Skeletal muscle cell (primary cell): ENCODE measurements around the gene FOXG1.

Experiments
- DNase-seq: peaks from one replicate; pipeline ENCODE4 v3.0.0-alpha.2; 2010; ENCODE audit warnings: low read depth
- H3K4me3 ChIP-seq: 2 replicates; pipeline ENCODE4 v1.5.1; 2011; ENCODE audit warnings: low read depth, mild to moderate bottlenecking, control low read depth, low read length, moderate library complexity

The FOXG1 gene

DNA sequence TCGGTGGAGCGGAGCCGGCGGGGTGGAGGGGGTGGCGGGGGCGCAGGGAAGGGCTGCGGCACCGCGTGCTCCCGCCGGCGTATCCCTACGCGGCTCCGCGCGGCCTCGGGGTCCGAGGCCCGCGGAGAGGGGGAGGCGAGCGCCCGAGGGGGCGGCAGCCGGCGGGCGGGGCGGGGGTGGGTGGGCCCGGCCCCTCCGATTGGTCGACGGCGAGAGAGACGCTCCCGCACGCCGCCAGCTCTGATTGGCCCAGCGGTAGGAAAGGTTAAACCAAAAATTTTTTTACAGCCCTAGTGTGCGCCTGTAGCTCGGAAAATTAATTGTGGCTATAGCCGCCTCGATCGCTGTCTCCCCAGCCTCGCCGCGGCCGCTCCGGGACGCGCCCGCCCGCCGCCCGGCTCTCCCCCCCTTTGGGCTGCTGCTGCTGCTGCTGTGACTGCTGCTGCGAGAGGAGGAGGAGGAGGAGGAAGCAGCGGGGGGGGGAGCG lies at the start of gene FOXG1:
Gene FOXG1 (plus strand): TSS at position 319 of the 487 bp plus-strand sequence. CDS start 493 bp downstream, outside the sequence.
- peak within 1 kb of the TSS; percentile 52 for H3K4me3 ChIP-seq
- peak; percentile 68 for DNase-seq

DNA sequence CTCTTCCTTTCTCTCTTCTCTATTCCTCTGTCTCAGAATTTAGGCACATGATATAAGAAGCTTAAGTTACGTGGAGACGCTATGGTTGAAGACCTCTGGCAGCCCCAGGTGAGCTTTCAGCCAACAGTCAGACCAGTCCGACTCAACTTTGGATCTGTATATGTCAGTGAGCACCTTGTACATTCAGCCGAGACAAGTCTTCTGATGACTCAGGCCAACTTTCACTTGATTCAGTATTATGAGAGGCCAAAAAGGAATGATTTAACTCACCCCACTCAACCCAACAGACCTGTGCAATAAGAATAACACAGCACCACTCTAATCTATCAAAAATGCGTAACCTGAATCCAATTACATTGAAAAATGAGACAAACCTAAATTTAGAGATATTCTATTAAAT lies 47.5 kb upstream of the FOXG1 start:
- H3K4me3 ChIP-seq: no peak overlapping the region
- DNase-seq: no peak

DNA sequence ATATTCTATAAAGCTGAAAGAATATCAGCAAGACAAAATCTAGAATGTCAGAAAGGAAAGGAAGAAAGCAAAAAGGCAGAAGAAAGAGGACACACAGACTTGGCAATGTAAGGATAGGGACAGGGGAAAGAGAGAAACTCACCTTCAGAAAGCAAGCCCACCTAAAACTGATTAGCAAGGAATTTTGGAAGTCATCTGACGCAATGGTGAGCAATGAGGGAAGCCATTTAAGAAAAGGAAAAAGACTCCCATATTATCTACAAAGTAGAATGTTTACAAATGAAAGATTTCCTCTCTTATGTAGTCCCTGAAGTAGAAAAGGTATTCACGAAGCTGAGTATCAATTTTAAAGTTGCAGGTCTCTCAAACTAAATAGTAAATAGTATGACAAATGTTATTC lies 35.2 kb upstream of the FOXG1 start:
- DNase-seq: no peak
- H3K4me3 ChIP-seq: no peak overlapping the region

DNA sequence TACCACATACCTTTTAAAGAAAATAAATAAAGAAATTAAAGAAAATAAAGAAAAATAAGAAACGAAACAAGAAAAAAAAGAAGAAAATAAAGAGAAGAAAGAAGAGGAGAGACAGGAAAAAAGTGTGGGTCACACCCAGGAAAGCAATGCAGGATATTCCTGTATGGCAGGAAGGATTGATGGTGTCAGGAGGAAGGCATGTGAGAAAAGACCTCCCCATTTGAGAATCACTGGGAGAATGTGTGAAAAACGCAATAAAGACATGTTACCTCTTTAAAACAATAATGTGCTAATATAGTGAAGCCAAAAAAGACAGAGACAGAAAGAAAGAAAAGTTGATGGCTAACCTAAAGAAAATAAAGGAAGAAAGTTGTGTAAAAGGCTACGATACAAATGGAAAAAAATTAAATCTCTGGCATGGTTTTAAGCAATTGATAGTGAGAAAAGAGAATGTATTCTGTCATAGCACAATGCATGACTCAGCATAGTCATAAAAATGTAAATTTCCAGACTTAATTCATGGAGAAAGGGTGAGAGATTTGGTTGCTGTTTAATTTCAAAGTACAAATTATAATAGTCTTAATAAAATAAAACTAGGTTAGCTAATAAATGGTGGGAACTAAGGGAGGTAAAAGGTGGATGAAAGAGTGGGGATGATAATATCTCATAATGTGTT lies 24.3 kb upstream of the FOXG1 start:
- H3K4me3 ChIP-seq: no peak overlapping the region
- no peak for DNase-seq

DNA sequence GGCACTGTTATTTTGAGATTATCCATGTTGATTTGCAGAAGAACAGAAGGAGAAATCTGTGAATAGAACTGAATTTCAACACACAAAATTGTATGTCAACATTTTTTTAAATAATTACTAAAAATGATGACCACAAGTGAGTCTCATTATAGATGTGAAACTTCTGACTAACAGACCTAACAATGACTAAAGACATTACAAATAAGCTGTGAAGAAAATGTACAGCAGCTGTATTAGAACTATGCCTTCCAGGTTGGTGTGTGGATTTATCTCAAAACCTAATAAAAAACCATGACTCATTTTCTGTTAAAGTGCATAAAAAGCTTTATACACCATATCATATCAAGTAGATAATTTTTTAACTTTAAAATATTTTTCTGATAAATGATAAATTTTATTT lies 22.5 kb upstream of the FOXG1 start:
- DNase-seq: no peak
- H3K4me3 ChIP-seq: no peak overlapping the region

DNA sequence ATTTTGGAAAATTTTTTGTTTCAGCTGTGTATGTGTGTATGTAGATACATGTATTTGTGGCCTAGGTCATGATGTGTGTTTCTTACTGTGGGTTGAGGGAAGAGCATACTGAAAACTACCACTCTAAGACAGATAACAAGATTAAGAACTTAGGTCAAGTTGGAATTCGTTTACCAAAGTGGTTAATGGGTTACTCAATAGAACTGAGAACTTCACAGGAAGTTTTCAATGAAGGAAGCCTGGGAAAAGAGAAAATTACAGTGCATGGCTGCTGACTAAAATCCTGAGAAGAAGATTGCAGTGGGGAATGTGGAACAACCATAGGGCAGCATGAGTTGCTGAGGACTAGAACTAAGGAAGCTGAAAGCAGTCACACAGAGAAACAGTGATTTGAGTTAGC lies 21.4 kb upstream of the FOXG1 start:
- no peak for DNase-seq
- no peak overlapping the region for H3K4me3 ChIP-seq

DNA sequence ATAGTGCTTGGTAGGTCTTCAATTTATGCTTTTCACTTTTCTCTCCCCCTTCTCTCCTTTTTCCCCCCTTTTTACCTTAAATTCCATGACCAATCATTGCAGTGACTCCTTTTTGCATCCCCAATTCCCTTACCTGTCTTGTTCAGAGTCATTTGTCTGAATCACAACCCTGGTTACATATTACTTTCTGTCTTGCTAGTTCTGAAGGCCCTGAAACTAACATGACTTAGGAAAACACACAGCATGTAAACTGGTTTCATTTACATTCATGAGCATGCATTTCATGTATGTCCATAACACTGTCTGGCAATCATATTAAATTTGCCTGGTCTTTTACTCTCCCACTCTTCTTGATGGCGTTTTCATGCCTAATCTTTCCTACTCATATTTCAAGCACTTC lies 20.3 kb upstream of the FOXG1 start:
- DNase-seq: no peak
- H3K4me3 ChIP-seq: no peak overlapping the region

DNA sequence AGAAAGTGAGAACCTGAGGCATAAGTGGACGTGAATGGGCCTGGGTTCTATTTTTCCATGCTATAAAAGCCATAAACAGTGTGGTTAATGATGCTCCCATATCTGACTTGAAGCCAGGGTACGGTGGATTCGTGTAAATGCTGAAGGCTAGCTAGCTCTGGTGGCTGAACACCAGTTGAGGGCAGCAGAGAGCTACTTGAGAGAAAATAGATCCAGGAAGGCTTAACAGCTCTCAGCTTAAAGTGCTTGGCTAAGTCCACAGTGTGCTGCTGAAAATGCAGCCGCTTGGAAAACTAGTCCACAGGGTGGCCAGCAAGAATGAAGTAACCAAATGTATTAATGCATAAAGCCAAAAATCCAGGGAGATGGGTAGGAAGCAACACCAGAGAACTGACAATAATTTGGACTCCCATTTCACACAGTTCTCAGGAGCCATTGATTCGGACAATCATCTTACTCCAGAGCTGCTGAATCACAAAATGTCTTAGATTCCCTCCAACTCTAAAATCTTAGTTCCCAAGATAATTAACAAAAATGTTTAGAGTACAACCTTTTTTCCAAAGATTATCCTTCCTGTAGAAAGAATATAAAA lies 15.0 kb upstream of the FOXG1 start:
- DNase-seq: no peak
- no peak overlapping the region for H3K4me3 ChIP-seq

DNA sequence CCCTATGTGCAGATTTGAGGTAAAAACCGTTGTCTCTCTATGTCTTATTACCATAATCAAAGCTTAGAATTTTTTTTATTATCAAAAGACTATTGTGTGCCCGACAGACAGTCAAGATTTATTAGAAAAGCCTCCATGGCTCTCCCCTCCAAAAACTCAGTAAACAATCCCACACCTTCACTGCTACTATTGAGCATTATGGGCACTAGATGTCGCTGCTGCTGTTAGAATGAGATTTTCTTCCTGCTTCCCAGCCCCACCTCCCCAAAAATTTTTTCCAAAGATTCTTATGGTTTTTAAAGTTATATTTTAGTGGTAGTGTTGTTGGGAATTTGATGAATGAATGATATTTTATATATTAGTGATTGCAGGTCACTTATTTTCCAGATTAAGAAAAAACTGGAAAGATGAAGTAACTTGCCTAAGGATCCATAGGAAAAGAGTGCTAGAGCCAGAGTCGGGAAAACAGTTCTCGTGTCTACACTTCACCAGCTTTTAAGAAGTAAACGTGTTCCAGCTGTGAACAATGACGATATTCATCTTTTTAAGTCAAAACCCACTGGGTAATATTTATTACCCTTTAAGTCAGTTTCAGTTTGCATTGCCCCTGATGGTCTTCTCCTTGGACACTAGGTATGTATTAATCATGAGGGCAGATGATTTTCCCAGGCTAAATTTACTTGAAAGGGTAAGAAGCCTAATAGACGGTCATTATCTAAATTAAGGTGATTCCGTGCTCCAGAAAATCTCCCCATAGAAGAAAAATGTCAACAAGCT lies 12.2 kb upstream of the FOXG1 start:
- H3K4me3 ChIP-seq: no peak overlapping the region
- DNase-seq: no peak

DNA sequence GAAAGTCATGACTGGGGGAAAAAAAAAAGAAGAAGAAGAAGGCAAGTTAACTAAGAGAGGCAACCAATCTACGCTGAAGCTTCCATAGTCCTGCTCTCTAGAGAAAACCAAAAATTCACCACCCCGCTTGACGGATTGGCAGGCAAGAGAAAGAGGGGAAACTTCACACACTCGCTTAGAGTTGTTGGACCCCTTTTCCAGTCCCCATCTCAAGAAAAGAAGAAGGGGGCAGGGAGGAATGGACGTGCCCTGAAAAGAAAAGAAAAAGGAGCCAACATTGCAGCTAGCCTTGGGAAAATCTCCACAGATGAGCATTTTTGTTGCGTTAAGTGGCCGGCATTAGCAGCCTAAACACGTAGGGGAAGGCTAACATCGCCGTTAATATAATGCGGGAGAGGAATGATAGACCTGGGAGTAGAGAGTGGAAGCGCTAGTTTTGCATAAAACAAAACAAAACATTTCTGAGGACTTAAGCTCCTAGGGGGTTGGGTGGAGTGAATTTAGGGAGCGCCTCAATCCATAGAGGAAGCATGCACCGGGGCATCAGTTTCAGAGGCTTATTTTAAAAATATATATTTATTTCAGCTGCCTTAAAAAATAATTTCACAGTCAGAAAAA lies 11.3 kb upstream of the FOXG1 start:
- peak overlapping the region; percentile 17 for H3K4me3 ChIP-seq
- no peak for DNase-seq

DNA sequence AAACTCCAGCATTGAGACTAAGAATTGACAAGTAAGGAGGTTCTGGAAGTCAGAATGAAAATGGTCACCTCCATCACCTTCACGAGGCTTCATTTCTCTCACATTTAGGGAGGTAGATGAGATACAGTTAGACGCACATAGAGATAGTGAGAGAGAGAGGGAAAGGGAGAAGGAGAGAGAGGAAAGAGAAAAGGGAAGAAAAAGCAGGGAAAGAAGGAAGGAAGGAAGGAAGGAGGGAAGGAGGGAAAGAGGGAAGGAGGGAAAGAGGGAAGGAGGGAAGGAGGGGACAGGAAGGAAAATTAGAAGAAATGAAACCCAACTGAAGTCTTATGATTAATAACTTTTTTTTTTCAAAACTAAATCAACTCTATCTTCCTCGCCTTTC lies 10.7 kb upstream of the FOXG1 start:
- no peak overlapping the region for H3K4me3 ChIP-seq
- no peak for DNase-seq

DNA sequence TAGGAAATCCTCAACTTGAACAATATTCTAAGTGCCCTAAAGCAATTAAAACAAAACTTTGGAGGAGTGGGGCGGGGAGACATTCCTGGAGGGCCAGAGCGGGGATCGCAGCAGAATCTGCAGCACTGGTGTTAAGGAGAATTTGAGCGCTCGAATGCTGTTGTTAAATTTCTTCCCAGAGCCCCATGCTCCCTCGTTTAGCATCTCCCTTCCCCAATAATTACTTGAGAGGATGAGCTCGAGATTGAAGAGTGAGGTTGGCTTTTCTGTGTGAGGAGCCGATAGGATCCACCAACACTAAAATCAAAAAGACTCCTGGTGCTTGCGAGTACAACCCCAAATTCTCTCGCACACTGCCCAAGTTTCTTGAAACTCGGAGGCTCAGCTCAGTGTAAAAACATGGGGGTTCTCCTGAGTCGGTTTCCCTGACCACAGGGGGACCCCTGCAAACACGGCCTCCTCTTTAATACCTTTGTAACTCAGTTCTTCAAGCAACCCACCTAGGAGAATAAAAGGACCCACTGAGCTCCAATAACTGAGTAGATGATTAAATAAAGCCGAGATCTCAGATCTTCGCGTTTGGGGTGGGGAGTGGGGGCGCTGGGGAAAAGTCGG lies 10.2 kb upstream of the FOXG1 start:
- DNase-seq: no peak
- H3K4me3 ChIP-seq: no peak overlapping the region

DNA sequence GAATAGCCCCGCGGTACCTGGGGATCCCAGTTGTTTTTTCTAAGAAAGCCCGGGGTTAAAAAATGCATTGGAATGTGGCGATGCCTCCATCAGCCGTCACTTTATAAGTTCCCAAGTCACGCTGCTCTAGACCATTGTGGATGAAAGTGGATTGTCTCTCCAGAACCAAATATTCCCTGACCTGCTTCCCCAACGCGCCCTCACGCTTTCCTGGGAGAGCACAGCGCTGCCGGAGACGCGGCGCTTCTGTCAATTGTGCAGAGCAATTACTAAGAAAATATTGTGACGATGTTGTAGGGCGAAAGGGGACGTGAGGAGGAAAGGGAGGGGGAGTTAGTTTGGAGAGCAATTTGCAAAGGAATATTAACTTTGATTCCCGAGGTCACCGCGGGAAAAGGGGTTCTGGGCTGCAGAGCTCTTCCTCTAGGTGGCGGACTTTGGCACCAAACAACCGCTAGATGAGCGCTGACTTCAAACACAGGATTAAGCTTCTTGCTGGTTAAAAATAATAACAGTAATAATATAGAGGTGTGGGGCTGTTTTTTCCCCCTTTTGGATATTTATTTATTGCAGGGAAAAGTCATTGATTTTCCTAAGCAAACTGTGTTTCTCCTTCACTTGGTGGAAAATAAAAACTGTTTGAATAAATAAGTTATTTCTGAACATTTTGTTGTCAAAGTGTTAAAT lies 9.6 kb upstream of the FOXG1 start:
- H3K4me3 ChIP-seq: peak overlapping the region; percentile 32
- no peak for DNase-seq

DNA sequence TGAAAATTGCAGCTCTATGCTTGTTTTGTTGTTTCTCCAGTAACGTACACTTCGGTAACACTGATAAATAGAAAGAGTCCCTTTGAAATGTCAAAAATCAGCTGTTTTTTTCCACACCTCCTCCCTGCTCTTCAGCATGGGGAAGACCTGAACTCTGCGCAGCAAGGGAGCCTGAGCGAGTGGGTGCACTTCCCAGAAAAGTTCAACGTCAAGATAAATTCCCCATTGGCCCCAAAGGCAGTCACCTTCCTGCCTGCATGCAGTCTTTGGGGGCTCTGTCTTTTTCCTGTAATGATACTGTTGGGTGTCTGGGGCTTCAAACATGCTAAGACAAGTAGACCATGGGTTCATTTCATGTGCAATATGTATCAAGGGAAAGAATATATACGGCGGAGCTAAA lies 8.8 kb upstream of the FOXG1 start:
- no peak for DNase-seq
- no peak overlapping the region for H3K4me3 ChIP-seq

DNA sequence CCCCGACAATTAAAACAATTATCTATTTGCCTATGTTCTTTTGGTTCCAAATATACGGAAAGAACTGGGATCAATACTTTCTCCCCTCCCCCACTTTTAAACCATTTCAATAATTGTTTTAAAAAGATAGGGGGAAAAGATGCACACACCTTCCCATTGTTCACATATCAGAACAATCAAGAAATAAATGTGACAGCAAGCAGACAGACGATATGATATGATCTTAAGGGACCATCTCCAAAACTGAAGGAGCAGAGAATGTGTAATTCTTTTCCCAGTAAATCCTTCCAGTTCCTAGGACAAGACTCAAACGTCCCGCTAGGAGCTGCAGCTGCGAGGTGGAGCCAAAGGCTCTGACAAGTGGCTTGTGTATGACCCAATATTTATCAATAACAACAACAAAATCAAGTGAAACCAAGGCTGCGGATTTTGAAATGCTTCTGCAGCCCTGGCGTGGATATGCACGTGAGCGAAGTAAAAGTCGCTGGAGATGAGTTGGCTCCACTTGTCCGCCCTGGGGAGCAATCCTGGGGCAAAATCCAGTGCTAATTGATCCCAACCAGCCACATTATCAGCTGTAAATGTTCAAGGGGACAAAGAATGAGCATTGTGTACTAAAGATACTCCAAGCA lies 8.2 kb upstream of the FOXG1 start:
- DNase-seq: no peak
- no peak overlapping the region for H3K4me3 ChIP-seq

DNA sequence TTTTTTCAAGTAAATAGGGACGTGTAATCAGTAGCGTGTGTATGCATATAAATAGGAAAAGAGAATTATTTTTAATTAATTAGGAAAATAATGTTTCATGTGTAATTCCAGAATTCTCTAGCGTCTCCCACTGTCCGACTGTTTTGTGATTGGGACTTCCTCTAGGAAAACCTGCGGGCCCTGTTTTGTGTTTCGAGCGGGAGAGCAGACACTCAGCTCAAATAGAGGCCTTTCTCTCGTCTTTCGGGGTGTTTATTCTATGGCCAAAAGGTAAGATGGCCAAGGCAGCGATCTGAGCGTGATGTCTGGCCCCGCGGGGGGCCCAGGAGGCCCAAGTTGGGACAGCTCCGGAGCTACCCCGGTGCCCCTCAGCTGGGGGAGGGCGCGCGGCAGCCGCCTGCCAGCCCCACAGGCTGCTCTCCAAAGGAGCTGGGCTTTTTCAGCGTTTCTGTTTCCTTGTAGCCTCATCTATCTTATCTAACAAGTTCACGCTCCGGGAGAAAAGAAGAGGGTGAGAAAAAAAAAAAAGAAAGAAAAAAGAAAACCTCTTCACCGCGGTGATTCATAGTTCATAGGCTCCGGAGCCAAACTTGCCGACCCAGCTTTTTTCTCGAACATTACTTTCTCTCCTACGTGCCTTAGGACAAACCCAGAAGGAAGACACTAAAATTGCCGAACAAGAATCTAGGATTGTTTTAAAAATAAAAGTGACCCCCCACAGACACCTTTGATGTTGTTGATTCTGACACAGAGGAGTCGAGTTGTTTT lies 7.5 kb upstream of the FOXG1 start:
- DNase-seq: no peak
- peak overlapping the region; percentile 24 for H3K4me3 ChIP-seq

DNA sequence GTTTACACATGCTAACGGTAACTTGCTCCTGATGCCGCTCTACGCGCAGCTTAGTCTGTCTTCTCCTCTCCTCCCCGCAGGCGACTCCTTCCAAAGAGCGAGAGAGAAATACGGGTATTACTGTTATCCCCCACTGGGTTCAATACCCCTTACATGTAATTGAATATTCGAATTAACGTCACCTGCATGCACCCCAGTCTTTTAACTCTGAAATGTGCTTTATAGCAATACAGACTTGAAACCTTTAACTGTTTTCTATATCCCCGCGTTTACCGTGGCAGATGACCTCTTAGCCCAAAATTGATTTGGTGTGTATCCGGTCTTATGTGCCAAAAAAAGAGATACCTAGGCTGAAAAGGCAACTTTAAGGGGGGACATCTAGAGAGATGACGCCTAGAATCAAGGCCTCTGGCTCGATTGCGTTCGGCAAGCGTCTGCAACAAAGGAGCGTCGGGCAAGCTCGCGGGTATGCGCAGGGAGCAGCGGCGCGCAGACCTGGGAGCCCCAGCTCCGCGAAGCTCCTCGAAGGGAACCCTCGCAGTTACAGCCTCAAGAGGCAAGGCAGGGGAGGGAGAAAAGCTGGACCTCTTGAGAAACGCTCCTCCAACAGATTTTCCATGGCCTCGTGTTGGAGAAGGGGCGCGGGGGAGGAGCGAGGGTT lies 6.8 kb upstream of the FOXG1 start:
- DNase-seq: no peak
- H3K4me3 ChIP-seq: peak overlapping the region; percentile 24
